HepG2 (cell line): ENCODE results near the gene ME2. TPM values are rescaled to one million over a fixed set of nuclear protein-coding genes. Genes with fewer than 3 reads are reported as not detected.

Experiments
- ATAC-seq: fragments of 200-7000 bp; cut with Tn5 transposase; 3 replicates; pipeline ENCODE4 v1.9.1; 2020; ENCODE audit warnings: mild to moderate bottlenecking, moderate library complexity
- BruUV-seq: library from RNA; stranded (reverse); fragments of 400-500 nt; replicated peaks from 2 replicates; lab custom pipeline; 2021; lab: Mats Ljungman, UMichigan
- CTCF ChIA-PET: fragments of 300-600 bp; formaldehyde crosslinking; extraction: SDS; loops from one replicate; lab custom pipeline; 2021; ENCODE audit warnings: low total read pairs, inconsistent platforms, low intra/inter-chr PET ratio; lab: Yijun Ruan, JAX
- POLR2A ChIA-PET: fragments of 350-600 bp; sonication (Branson Sonifier 250); formaldehyde crosslinking; loops from one replicate; lab custom pipeline; 2020; ENCODE audit warnings: antibody characterized with exemption, inconsistent platforms; lab: Yijun Ruan, JAX
- DNase-seq: peaks from one replicate; pipeline ENCODE4 v3.0.0-alpha.2; 2015; ENCODE audit warnings: low spot score
- FAIRE-seq: peaks from 3 replicates; lab custom pipeline; 2011; peaks lifted over from hg19 to GRCh38; lab: Jason Lieb, UNC
- H2AFZ ChIP-seq: one replicate; pipeline ENCODE4 v1.6.1; 2011; ENCODE audit warnings: low read length, inconsistent platforms
- H3K27ac ChIP-seq: fragments of 300-600 bp; 3 replicates; pipeline ENCODE4 v1.8.0; 2011; ENCODE audit warnings: mixed run types, mild to moderate bottlenecking, mixed read lengths, low read length, inconsistent platforms; ENCODE audit not compliant: insufficient read depth; ENCODE audit errors: extremely low read length
- H3K27me3 ChIP-seq, 2 experiments: fragments of 200-600 bp in 1 of 2; 2 replicates in 1 of 2; 3 replicates in 1 of 2; pipeline versions ENCODE4 v1.6.0 to v1.8.0; 2011; ENCODE audit warnings: low read length in 2 of 2, mild to moderate bottlenecking in 2 of 2, moderate library complexity in 2 of 2, inconsistent platforms in 1 of 2; ENCODE audit not compliant: insufficient read depth in 2 of 2, control insufficient read depth in 1 of 2
- H3K36me3 ChIP-seq, 2 experiments: fragments of 200-600 bp in 1 of 2; replicated peaks in 1 of 2; 2 replicates in 1 of 2; 3 replicates in 1 of 2; pipeline versions ENCODE4 v1.5.1 to v1.8.0; 2011; ENCODE audit warnings: low read length in 2 of 2, inconsistent platforms in 1 of 2; ENCODE audit not compliant: insufficient read depth in 2 of 2, control insufficient read depth in 1 of 2
- H3K4me1 ChIP-seq: 2 replicates; pipeline ENCODE4 v1.5.1; 2012; ENCODE audit warnings: low read length, inconsistent platforms; ENCODE audit not compliant: insufficient read depth
- H3K4me2 ChIP-seq: 2 replicates; pipeline ENCODE4 v1.6.0; 2011; ENCODE audit warnings: low read depth, low read length, inconsistent platforms
- H3K4me3 ChIP-seq, 3 experiments: fragments of 200-600 bp in 1 of 3; sonication (generic), shearing (Covaris generic) in 1 of 3; replicated peaks in 1 of 3; 2 replicates each; pipeline ENCODE4 v1.5.1; 2011 to 2016; ENCODE audit warnings: low read length in 3 of 3, inconsistent platforms in 2 of 3, low read depth in 2 of 3, mild to moderate bottlenecking in 2 of 3, control low read depth in 1 of 3, mixed read lengths in 1 of 3; ENCODE audit not compliant: insufficient read depth in 1 of 3
- H3K79me2 ChIP-seq: one replicate; pipeline ENCODE4 v1.6.1; 2011; ENCODE audit warnings: low read length, inconsistent platforms; ENCODE audit not compliant: insufficient read depth
- H3K9ac ChIP-seq: 2 replicates; pipeline ENCODE4 v1.6.0; 2011; ENCODE audit warnings: mild to moderate bottlenecking, low read depth, low read length, inconsistent platforms; ENCODE audit not compliant: insufficient read depth
- H3K9me3 ChIP-seq: 2 replicates; pipeline ENCODE4 v1.5.1; 2012; ENCODE audit warnings: mild to moderate bottlenecking, low read length
- H4K20me1 ChIP-seq: 2 replicates; pipeline ENCODE4 v1.6.0; 2011; ENCODE audit warnings: inconsistent platforms, mild to moderate bottlenecking, low read length, moderate library complexity; ENCODE audit not compliant: insufficient read depth
- GPN1 ChIP-seq: sonication (generic); formaldehyde crosslinking; IDR thresholded peaks from 2 replicates; pipeline ENCODE4 v1.5.1; 2020; ENCODE audit warnings: missing genetic modification reagents, borderline replicate concordance
- ISX ChIP-seq: sonication (generic); formaldehyde crosslinking; conservative IDR thresholded peaks from 2 replicates; pipeline ENCODE4 v1.5.0; 2020; ENCODE audit warnings: missing genetic modification reagents
- MZF1 ChIP-seq: sonication (generic); formaldehyde crosslinking; IDR thresholded peaks from 2 replicates; pipeline ENCODE4 v1.8.1; 2023; ENCODE audit warnings: mild to moderate bottlenecking, missing genetic modification reagents, borderline replicate concordance
- SATB2 ChIP-seq: sonication (generic); formaldehyde crosslinking; IDR thresholded peaks from 2 replicates; pipeline ENCODE4 v1.5.0; 2020; ENCODE audit warnings: missing genetic modification reagents
- ZNF543 ChIP-seq: sonication (generic); formaldehyde crosslinking; IDR thresholded peaks from 2 replicates; pipeline ENCODE4 v1.4.0; 2020; ENCODE audit warnings: mild to moderate bottlenecking, missing genetic modification reagents
- ZNF772 ChIP-seq: sonication (generic); formaldehyde crosslinking; IDR thresholded peaks from 2 replicates; pipeline ENCODE4 v1.5.0; 2020; ENCODE audit warnings: mild to moderate bottlenecking, missing genetic modification reagents
- WGBS: methylation state at CpG from one replicate; pipeline ENCODE4 v1.1.6; 2017; ENCODE audit warnings: low lambda C conversion rate; 5-methylcytosine and 5-hydroxymethylcytosine counted together
- in situ Hi-C: cut with HindIII; loops from 2 replicates; pipeline ENCODE4 v1.10.0; 2017; ENCODE audit warnings: low pct_unique_long_range_greater_than_20kb; ENCODE audit not compliant: extremely low pct_ligation_motif_present
- intact Hi-C: fragments of 100-400 bp; cut with micrococcal nuclease; formaldehyde crosslinking; loops from one replicate; pipeline ENCODE4 v1.10.0; 2022; ENCODE audit not compliant: unreplicated experiment
- polyA plus RNA-seq, 8 experiments: library from polyadenylated mRNA; depleted of rRNA in 3 of 8; stranded (reverse) in 7 of 8; unstranded in 1 of 8; fragments of >200 nt; fragmentation: Illumina TruSeq in 4 of 8; extraction: Trizol in 4 of 8; gene quantifications; 2 replicates each; pipeline versions ENCODE4 v1.2.1 to v1.2.3, GENCODE V29; 2011 to 2016; ENCODE audit warnings: low read depth in 4 of 8, missing spikeins in 1 of 8, mixed read lengths in 1 of 8; ENCODE audit not compliant: insufficient read depth in 1 of 8
- total RNA-seq, 5 experiments: library from RNA; depleted of rRNA; stranded (reverse); fragments of >200 nt; fragmentation: Illumina TruSeq; extraction: Trizol; gene quantifications; 2 replicates each; pipeline ENCODE4 v1.2.3, GENCODE V29; 2016; ENCODE audit warnings: low read depth in 1 of 5
- TF ChIP-seq, protein P1 (sequence below): IDR thresholded peaks from 2 replicates; pipeline ENCODE4 v1.6.1; 2016; ENCODE audit warnings: low read depth, borderline replicate concordance
- TF ChIP-seq, protein P2 (sequence below): sonication (generic); formaldehyde crosslinking; IDR thresholded peaks from 2 replicates; pipeline ENCODE4 v1.5.0; 2020; ENCODE audit warnings: missing genetic modification reagents
- TF ChIP-seq, protein P3 (sequence below): IDR thresholded peaks from 2 replicates; pipeline ENCODE4 v1.6.1; 2016; ENCODE audit warnings: low read depth

Gene ME2
- total and polyA plus RNA-seq, 2 of the 13 experiments (the other 11 are each of a cell fraction or from before 2014, with no cell fraction given), result 17.3 to 20.6 TPM

DNA sequence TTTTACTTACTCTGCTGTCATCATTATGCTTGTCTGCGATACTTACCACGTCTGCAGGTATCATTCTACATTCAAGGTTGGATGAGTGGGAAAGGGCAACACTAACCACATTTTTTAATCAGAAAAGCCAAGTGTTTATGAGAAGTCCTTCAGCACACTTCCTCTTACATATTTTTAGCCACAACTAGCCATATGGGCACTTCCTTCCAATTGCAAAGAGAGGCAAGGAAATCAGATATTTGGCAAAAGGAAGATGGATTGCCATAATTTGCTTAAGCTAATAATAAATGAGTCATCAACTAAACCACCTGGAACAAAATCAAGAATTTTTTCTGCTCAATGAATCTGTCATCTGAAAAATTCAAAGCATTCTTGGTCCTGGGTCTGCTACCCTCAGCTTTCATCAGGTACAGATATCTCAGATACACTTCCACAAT lies 42.4 kb upstream of the ME2 start:
- intact Hi-C loops (no loop called here), in situ Hi-C loops (no loop called here)
- ChIA-PET CTCF (no interaction called here), POLR2A (no interaction called here)
- no TSS peak for BruUV-seq
- Histone ChIP-seq H3K27me3 (no peaks in the 10 kb centered on the region), H3K4me3 (no peak overlapping the region), H3K79me2 (no peaks in the 10 kb centered on the region), H4K20me1 (no peaks in the 10 kb centered on the region), H3K9me3 (no peaks in the 10 kb centered on the region), H3K27ac (no peak overlapping the region), H3K9ac (no peak overlapping the region), H3K4me1 (no peaks in the 10 kb centered on the region), H2AFZ (no peak overlapping the region), H3K4me2 (no peak overlapping the region), H3K36me3 (no peaks in the 10 kb centered on the region)
- no peak for ATAC-seq
- no peak for DNase-seq
- FAIRE-seq, result no peak
- whole genome bisulfite sequencing, result 56% methylated on average over 2 of the region's 2 CpGs
- TF ChIP-seq SATB2 (CRISPR knock-in tag) (no peak), ISX (CRISPR knock-in tag) (no peak), ZNF543 (CRISPR knock-in tag) (no peak), GPN1 (CRISPR knock-in tag) (no peak), MZF1 (CRISPR knock-in tag) (no peak), ZNF772 (no peak)
- TF ChIP-seq, protein P1, sequence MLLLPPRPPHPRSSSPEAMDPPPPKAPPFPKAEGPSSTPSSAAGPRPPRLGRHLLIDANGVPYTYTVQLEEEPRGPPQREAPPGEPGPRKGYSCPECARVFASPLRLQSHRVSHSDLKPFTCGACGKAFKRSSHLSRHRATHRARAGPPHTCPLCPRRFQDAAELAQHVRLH (CRISPR knock-in tag), result no peak
- TF ChIP-seq, protein P2, sequence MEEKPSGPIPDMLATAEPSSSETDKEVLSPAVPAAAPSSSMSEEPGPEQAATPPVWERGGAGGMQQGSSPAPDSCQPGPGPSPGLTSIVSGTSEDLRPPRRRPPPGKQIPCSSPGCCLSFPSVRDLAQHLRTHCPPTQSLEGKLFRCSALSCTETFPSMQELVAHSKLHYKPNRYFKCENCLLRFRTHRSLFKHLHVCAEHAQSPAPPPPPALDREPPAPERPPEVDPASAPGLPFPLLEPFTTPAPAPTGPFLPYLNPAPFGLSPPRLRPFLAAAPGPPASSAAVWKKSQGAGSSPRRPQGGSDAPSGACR (CRISPR knock-in tag), result no peak
- TF ChIP-seq, protein P3, sequence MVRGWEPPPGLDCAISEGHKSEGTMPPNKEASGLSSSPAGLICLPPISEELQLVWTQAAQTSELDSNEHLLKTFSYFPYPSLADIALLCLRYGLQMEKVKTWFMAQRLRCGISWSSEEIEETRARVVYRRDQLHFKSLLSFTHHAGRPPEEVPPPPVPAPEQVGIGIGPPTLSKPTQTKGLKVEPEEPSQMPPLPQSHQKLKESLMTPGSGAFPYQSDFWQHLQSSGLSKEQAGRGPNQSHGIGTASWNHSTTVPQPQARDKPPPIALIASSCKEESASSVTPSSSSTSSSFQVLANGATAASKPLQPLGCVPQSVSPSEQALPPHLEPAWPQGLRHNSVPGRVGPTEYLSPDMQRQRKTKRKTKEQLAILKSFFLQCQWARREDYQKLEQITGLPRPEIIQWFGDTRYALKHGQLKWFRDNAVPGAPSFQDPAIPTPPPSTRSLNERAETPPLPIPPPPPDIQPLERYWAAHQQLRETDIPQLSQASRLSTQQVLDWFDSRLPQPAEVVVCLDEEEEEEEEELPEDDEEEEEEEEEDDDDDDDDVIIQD, result no peak
